Measurements from ENCODE around the gene DBP. TPM values are rescaled to one million over a fixed set of nuclear protein-coding genes. Genes with fewer than 3 reads are reported as not detected.

DBP gene
- total RNA-seq, 1 experiment from 2014 or later = 12.0 TPM

- no peak for TF ChIP-seq GRHL2 (CRISPR knock-in tag; IDR thresholded peaks at IDR 0.05; ENCODE audit: insufficient replicate concordance, severe bottlenecking)
- TF ChIP-seq, protein P1, sequence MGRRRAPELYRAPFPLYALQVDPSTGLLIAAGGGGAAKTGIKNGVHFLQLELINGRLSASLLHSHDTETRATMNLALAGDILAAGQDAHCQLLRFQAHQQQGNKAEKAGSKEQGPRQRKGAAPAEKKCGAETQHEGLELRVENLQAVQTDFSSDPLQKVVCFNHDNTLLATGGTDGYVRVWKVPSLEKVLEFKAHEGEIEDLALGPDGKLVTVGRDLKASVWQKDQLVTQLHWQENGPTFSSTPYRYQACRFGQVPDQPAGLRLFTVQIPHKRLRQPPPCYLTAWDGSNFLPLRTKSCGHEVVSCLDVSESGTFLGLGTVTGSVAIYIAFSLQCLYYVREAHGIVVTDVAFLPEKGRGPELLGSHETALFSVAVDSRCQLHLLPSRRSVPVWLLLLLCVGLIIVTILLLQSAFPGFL (CRISPR knock-in tag; IDR thresholded peaks at IDR 0.05; ENCODE audit: borderline replicate concordance) = no peak
Measured at GRCh38 chr19:48651683-48652048, 14.5 kb upstream of the DBP start (continued).

- CTCF ChIA-PET = interaction anchor here (0.7 kb wide), 1 partner anchor 995 kb away, joined by 3 read pairs; no protein-coding TSS in a partner anchor
Measured at GRCh38 chr19:48650974-48651682, 13.9 kb upstream of the DBP start.

GRCh38 chr19:48648134-48648533 is 11.0 kb upstream of the DBP start:
- Mint-ChIP-seq H3K36me3 (no peaks in the 10 kb centered on the region), H3K4me1 (peaks cover 12% of the 10 kb centered on the region), H3K27ac (peak overlapping the region; percentile 50), H3K27me3 (ENCODE audit: low read depth) (no peaks in the 10 kb centered on the region; the same call in 1 of the 2 replicates), H3K4me3 (no peak overlapping the region), H3K9me3 (peaks cover 5% of the 10 kb centered on the region)
- no peak for DNase-seq (ENCODE audit: low spot score)
- ATAC-seq = no peak
- ChIA-PET POLR2A (no interaction called here), CTCF (no interaction called here)
- no peak for TF ChIP-seq GTF2I (CRISPR knock-in tag; conservative IDR thresholded peaks at IDR 0.05)
- TF ChIP-seq, protein P2, sequence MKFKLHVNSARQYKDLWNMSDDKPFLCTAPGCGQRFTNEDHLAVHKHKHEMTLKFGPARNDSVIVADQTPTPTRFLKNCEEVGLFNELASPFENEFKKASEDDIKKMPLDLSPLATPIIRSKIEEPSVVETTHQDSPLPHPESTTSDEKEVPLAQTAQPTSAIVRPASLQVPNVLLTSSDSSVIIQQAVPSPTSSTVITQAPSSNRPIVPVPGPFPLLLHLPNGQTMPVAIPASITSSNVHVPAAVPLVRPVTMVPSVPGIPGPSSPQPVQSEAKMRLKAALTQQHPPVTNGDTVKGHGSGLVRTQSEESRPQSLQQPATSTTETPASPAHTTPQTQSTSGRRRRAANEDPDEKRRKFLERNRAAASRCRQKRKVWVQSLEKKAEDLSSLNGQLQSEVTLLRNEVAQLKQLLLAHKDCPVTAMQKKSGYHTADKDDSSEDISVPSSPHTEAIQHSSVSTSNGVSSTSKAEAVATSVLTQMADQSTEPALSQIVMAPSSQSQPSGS (CRISPR knock-in tag; IDR thresholded peaks at IDR 0.05; ENCODE audit: borderline replicate concordance, low read depth) = no peak
- TF ChIP-seq ZNF317 (CRISPR knock-in tag; IDR thresholded peaks at IDR 0.05; ENCODE audit: borderline replicate concordance, low read depth) = no peak
- no peak for TF ChIP-seq NR3C1 (CRISPR knock-in tag; conservative IDR thresholded peaks at IDR 0.05; ENCODE audit: low read depth)
- TF ChIP-seq MXD4 (CRISPR knock-in tag; IDR thresholded peaks at IDR 0.05; ENCODE audit: borderline replicate concordance) = no peak
- TF ChIP-seq, protein P3, sequence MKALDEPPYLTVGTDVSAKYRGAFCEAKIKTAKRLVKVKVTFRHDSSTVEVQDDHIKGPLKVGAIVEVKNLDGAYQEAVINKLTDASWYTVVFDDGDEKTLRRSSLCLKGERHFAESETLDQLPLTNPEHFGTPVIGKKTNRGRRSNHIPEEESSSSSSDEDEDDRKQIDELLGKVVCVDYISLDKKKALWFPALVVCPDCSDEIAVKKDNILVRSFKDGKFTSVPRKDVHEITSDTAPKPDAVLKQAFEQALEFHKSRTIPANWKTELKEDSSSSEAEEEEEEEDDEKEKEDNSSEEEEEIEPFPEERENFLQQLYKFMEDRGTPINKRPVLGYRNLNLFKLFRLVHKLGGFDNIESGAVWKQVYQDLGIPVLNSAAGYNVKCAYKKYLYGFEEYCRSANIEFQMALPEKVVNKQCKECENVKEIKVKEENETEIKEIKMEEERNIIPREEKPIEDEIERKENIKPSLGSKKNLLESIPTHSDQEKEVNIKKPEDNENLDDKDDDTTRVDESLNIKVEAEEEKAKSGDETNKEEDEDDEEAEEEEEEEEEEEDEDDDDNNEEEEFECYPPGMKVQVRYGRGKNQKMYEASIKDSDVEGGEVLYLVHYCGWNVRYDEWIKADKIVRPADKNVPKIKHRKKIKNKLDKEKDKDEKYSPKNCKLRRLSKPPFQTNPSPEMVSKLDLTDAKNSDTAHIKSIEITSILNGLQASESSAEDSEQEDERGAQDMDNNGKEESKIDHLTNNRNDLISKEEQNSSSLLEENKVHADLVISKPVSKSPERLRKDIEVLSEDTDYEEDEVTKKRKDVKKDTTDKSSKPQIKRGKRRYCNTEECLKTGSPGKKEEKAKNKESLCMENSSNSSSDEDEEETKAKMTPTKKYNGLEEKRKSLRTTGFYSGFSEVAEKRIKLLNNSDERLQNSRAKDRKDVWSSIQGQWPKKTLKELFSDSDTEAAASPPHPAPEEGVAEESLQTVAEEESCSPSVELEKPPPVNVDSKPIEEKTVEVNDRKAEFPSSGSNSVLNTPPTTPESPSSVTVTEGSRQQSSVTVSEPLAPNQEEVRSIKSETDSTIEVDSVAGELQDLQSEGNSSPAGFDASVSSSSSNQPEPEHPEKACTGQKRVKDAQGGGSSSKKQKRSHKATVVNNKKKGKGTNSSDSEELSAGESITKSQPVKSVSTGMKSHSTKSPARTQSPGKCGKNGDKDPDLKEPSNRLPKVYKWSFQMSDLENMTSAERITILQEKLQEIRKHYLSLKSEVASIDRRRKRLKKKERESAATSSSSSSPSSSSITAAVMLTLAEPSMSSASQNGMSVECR (CRISPR knock-in tag; IDR thresholded peaks at IDR 0.05; ENCODE audit: borderline replicate concordance) = no peak
- TF ChIP-seq NR2C2 (CRISPR knock-in tag; IDR thresholded peaks at IDR 0.05) = no peak
- no peak for TF ChIP-seq TCF7 (CRISPR knock-in tag; IDR thresholded peaks at IDR 0.05; ENCODE audit: low read depth)
- TF ChIP-seq AFF4 (CRISPR knock-in tag; IDR thresholded peaks at IDR 0.05; ENCODE audit: borderline replicate concordance) = no peak
- TF ChIP-seq CDX4 (CRISPR knock-in tag; IDR thresholded peaks at IDR 0.05; ENCODE audit: borderline replicate concordance) = no peak
- no peak for TF ChIP-seq JAZF1 (CRISPR knock-in tag; IDR thresholded peaks at IDR 0.05)
- no peak for TF ChIP-seq ZNF121 (CRISPR knock-in tag; IDR thresholded peaks at IDR 0.05)
- TF ChIP-seq GRHL2 (CRISPR knock-in tag; IDR thresholded peaks at IDR 0.05; ENCODE audit: insufficient replicate concordance, severe bottlenecking) = no peak
- TF ChIP-seq, protein P4, sequence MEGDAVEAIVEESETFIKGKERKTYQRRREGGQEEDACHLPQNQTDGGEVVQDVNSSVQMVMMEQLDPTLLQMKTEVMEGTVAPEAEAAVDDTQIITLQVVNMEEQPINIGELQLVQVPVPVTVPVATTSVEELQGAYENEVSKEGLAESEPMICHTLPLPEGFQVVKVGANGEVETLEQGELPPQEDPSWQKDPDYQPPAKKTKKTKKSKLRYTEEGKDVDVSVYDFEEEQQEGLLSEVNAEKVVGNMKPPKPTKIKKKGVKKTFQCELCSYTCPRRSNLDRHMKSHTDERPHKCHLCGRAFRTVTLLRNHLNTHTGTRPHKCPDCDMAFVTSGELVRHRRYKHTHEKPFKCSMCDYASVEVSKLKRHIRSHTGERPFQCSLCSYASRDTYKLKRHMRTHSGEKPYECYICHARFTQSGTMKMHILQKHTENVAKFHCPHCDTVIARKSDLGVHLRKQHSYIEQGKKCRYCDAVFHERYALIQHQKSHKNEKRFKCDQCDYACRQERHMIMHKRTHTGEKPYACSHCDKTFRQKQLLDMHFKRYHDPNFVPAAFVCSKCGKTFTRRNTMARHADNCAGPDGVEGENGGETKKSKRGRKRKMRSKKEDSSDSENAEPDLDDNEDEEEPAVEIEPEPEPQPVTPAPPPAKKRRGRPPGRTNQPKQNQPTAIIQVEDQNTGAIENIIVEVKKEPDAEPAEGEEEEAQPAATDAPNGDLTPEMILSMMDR (IDR thresholded peaks at IDR 0.05) = no peak
- TF ChIP-seq SOX15 (CRISPR knock-in tag; IDR thresholded peaks at IDR 0.05) = no peak
- no peak for TF ChIP-seq MYBL2 (CRISPR knock-in tag; IDR thresholded peaks at IDR 0.05)

More at GRCh38 chr19:48650974-48651682, 13.9 kb upstream of the DBP start:
- no peak for ATAC-seq
- Mint-ChIP-seq H3K36me3 (no peaks in the 10 kb centered on the region), H3K4me3 (no peak overlapping the region), H3K9me3 (peaks cover 5% of the 10 kb centered on the region), H3K27me3 (ENCODE audit: low read depth) (no peaks in the 10 kb centered on the region; the same call in 1 of the 2 replicates), H3K27ac (no peak overlapping the region), H3K4me1 (peaks cover 14% of the 10 kb centered on the region)
- no peak for TF ChIP-seq ATF1 (CRISPR knock-in tag; IDR thresholded peaks at IDR 0.05)
- TF ChIP-seq ZNF121 (CRISPR knock-in tag; IDR thresholded peaks at IDR 0.05) = peak; percentile 51; the same call in 1 of the 2 replicates
- no peak for DNase-seq (ENCODE audit: low spot score)
- POLR2A ChIA-PET = no interaction called here

Measured in WTC11 (cell line).